Caco-2 (cell line): ENCODE data around the gene SPAG17. TPM values are rescaled to one million over a fixed set of nuclear protein-coding genes. Genes with fewer than 3 reads are reported as not detected.

Experiments used
- BruUV-seq: library from RNA; stranded (reverse); fragments of 400-500 nt; replicated peaks from 2 replicates; lab custom pipeline; 2021; lab: Mats Ljungman, UMichigan
- CTCF ChIA-PET: fragments of 300-600 bp; sonication (Branson Sonifier 250); formaldehyde crosslinking; loops from one replicate; lab custom pipeline; 2022; ENCODE audit warnings: antibody characterized with exemption; lab: Charles Lee
- POLR2A ChIA-PET: fragments of 300-600 bp; sonication (Branson Sonifier 250); formaldehyde crosslinking; loops from one replicate; lab custom pipeline; 2022; ENCODE audit warnings: antibody characterized with exemption; lab: Charles Lee
- DNase-seq, 2 experiments: peaks; one replicate each; pipeline versions ENCODE4 v3.0.0 to v3.0.0-alpha.2; 2020 to 2022
- H3K27me3 ChIP-seq: replicated peaks from 2 replicates; pipeline ENCODE4 v1.6.0; 2011; ENCODE audit warnings: low read length; ENCODE audit not compliant: control insufficient read depth, insufficient read depth
- H3K36me3 ChIP-seq: 2 replicates; pipeline ENCODE4 v1.5.1; 2011; ENCODE audit warnings: low read length; ENCODE audit not compliant: control insufficient read depth, insufficient read depth
- H3K4me1 ChIP-seq: fragments of 250-450 bp; sonication (Bioruptor Pico); 2 replicates; pipeline ENCODE4 v1.5.1; 2020; ENCODE audit warnings: mild to moderate bottlenecking
- H3K4me3 ChIP-seq: 2 replicates; pipeline ENCODE4 v1.5.1; 2011; ENCODE audit warnings: low read depth, mild to moderate bottlenecking, control low read depth, low read length
- H3K9me3 ChIP-seq: fragments of 250-450 bp; sonication (Bioruptor Pico); 2 replicates; pipeline ENCODE4 v1.5.1; 2020; ENCODE audit warnings: mild to moderate bottlenecking, moderate library complexity
- H3K27ac Mint-ChIP-seq: one replicate; pipeline ENCODE4 v1.8.0; 2022; ENCODE audit warnings: mixed read lengths; ENCODE audit not compliant: unreplicated experiment
- H3K27me3 Mint-ChIP-seq: one replicate; pipeline ENCODE4 v1.8.0; 2022; ENCODE audit warnings: mixed read lengths; ENCODE audit not compliant: insufficient read depth, unreplicated experiment
- H3K36me3 Mint-ChIP-seq: one replicate; pipeline ENCODE4 v1.8.0; 2022; ENCODE audit warnings: mild to moderate bottlenecking, mixed read lengths; ENCODE audit not compliant: insufficient read depth, unreplicated experiment
- H3K4me1 Mint-ChIP-seq: one replicate; pipeline ENCODE4 v1.8.0; 2022; ENCODE audit warnings: low read depth, mixed read lengths; ENCODE audit not compliant: unreplicated experiment
- H3K4me3 Mint-ChIP-seq: one replicate; pipeline ENCODE4 v1.8.0; 2022; ENCODE audit warnings: mild to moderate bottlenecking, moderate library complexity, mixed read lengths; ENCODE audit not compliant: unreplicated experiment
- H3K9me3 Mint-ChIP-seq: one replicate; pipeline ENCODE4 v1.8.0; 2022; ENCODE audit warnings: mixed read lengths; ENCODE audit not compliant: unreplicated experiment
- CTCF ChIP-seq, 2 experiments: fragments of 200-600 bp in 1 of 2; IDR thresholded peaks; 1 replicate in 1 of 2; 2 replicates in 1 of 2; pipeline versions ENCODE4 v1.5.1 to v1.8.0; 2011 to 2022; ENCODE audit warnings: antibody characterized with exemption in 1 of 2, control low read depth in 1 of 2, inconsistent platforms in 1 of 2, low read depth in 1 of 2, low read length in 1 of 2, mild to moderate bottlenecking in 1 of 2, moderate library complexity in 1 of 2; ENCODE audit not compliant: insufficient read depth in 1 of 2, severe bottlenecking in 1 of 2, unreplicated experiment in 1 of 2
- intact Hi-C: fragments of 100-400 bp; cut with micrococcal nuclease; formaldehyde crosslinking; loops from one replicate; pipeline ENCODE4 v1.10.0; 2022; ENCODE audit not compliant: unreplicated experiment
- total RNA-seq: library from RNA; stranded (reverse); gene quantifications from 2 replicates; pipeline ENCODE4 v1.2.3, GENCODE V29; 2022

Gene SPAG17
- total RNA-seq, 1 experiment from 2014 or later = not detected

GRCh38 chr1:118077331-118078045, 107.5 kb downstream of the SPAG17 start:
- Mint-ChIP-seq H3K4me3 (no peak overlapping the region), H3K27ac (no peak overlapping the region), H3K4me1 (peaks cover 9% of the 10 kb centered on the region), H3K36me3 (no peaks in the 10 kb centered on the region), H3K9me3 (no peaks in the 10 kb centered on the region), H3K27me3 (peaks cover 4% of the 10 kb centered on the region)
- intact Hi-C loops = loop anchor here (1.0 kb wide), 1 partner anchor 74 kb away; no protein-coding TSS in a partner anchor
- no peaks in the 10 kb centered on the region for H3K36me3 ChIP-seq
- POLR2A ChIA-PET = no interaction called here
- BruUV-seq = no TSS peak
- DNase-seq = peak in 1 of 2 experiments; percentile 20
- TF ChIP-seq CTCF (IDR thresholded peaks at IDR 0.05; ENCODE audit: insufficient read depth in 1 of 2, low read depth in 1 of 2, low read length in 1 of 2, severe bottlenecking in 1 of 2, unreplicated experiment in 1 of 2) = peak; percentile 27 to 32
- H3K4me1 ChIP-seq = no peaks in the 10 kb centered on the region
- H3K27me3 ChIP-seq = no peaks in the 10 kb centered on the region
- no peaks in the 10 kb centered on the region for H3K9me3 ChIP-seq
- H3K4me3 ChIP-seq = no peak overlapping the region
- CTCF ChIA-PET = no interaction called here

DNA sequence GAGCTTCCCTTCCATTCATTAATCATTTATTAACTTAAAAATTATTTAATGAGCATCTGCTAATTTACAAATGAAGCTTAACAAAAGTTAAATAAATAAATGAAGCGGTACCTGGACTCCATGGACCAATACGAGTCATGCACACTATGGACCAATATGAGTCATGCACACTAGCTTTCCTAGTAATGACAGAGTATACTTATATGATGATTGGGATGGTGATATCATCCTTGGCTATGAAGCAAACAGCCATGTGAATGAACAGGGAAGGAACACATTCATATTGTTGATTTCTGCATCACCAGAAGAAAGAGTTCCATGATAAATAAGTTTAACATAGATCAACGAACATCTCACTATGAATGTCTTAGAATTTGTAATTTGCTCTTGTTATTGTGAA, 109.9 kb downstream of the SPAG17 start:
- no peak for DNase-seq
- Mint-ChIP-seq H3K27me3 (no peaks in the 10 kb centered on the region), H3K27ac (no peak overlapping the region), H3K4me1 (no peaks in the 10 kb centered on the region), H3K4me3 (no peak overlapping the region), H3K36me3 (no peaks in the 10 kb centered on the region), H3K9me3 (no peaks in the 10 kb centered on the region)
- TF ChIP-seq CTCF (IDR thresholded peaks at IDR 0.05; ENCODE audit: insufficient read depth in 1 of 2, low read depth in 1 of 2, low read length in 1 of 2, severe bottlenecking in 1 of 2, unreplicated experiment in 1 of 2) = no peak
- no TSS peak for BruUV-seq
- Histone ChIP-seq H3K27me3 (no peaks in the 10 kb centered on the region), H3K4me3 (no peak overlapping the region), H3K4me1 (no peaks in the 10 kb centered on the region), H3K36me3 (no peaks in the 10 kb centered on the region), H3K9me3 (no peaks in the 10 kb centered on the region)
- POLR2A ChIA-PET = no interaction called here
- intact Hi-C loops = no loop called here
- CTCF ChIA-PET = no interaction called here

DNA sequence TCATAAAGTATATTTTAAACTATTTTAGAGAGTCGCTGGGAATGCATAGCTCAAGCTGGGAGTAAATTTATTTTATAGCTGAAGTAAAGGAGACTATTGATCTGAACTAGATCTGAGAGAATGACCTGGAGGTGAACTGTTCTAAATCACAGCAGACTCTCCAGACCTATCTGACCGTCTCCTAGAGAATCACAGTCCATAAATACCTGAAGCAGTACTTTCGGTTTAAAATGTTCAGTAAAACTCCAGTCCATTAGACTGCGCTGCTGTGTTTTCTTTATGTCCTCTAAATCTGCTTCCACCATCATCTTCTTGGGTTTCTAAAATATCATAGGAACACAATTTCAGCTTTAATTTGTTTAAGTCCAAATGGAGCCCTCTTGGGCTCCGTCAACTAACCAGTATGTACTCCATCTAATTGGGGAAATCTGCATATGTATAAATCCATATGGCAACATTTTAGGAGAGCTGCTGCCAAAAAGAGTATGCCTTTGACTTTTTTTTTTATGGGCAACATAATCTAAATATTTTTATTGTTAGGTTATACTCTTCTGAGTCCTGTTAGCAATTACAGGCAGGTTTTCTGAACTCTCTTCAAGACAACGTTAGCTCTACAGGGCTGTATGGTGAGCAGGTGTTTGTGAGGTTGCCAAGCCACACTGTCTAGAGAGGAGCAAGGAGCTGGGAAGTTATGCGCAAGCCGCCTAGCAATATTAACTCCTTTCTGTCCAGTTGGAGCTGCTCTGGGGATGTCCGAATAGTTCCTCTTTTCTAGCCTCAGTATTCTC, 111.2 kb downstream of the SPAG17 start:
- intact Hi-C loops = no loop called here
- no TSS peak for BruUV-seq
- POLR2A ChIA-PET = no interaction called here

More for the DNA sequence above, 111.2 kb downstream of the SPAG17 start:
- peaks cover 5% of the 10 kb centered on the region for H3K27me3 Mint-ChIP-seq
- TF ChIP-seq CTCF (IDR thresholded peaks at IDR 0.05; ENCODE audit: insufficient read depth in 1 of 2, low read depth in 1 of 2, low read length in 1 of 2, severe bottlenecking in 1 of 2, unreplicated experiment in 1 of 2) = no peak
- CTCF ChIA-PET = no interaction called here
- H3K4me3 ChIP-seq = no peak overlapping the region
- no peak overlapping the region for H3K27ac Mint-ChIP-seq
- H3K4me1 Mint-ChIP-seq = no peaks in the 10 kb centered on the region
- H3K4me1 ChIP-seq = no peaks in the 10 kb centered on the region
- no peaks in the 10 kb centered on the region for H3K36me3 Mint-ChIP-seq
- H3K9me3 ChIP-seq = no peaks in the 10 kb centered on the region
- H3K9me3 Mint-ChIP-seq = no peaks in the 10 kb centered on the region
- no peaks in the 10 kb centered on the region for H3K36me3 ChIP-seq
- DNase-seq = no peak
- H3K4me3 Mint-ChIP-seq = no peak overlapping the region
- no peaks in the 10 kb centered on the region for H3K27me3 ChIP-seq
